ENCODE measurements around the gene CRIM1.
A peak's percentile ranks its signal among the peaks of the same experiment; 100 is the strongest.
"Not testable (repeated sequence)": the region's sequence is repeated elsewhere in the genome, so short reads cannot be mapped to it uniquely, and the experiment has no call there.

The CRIM1 gene

DNA sequence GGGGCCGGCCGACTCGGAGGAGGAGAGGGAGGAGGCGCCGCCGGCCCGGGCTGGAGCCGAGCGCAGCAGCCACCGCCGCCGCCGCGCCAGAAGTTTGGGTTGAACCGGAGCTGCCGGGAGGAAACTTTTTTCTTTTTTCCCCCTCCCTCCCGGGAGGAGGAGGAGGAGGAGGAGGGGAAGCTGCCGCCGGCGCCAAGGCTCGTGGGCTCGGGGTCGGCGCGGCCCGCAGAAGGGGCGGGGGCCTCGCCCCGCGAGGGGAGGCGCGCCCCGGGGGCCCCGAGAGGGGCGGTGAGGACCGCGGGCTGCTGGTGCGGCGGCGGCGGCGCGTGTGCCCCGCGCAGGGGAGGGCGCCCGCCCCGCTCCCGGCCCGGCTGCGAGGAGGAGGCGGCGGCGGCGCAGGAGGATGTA is 316 bp downstream of the CRIM1 start:
- DNase-seq, result no peak

DNA sequence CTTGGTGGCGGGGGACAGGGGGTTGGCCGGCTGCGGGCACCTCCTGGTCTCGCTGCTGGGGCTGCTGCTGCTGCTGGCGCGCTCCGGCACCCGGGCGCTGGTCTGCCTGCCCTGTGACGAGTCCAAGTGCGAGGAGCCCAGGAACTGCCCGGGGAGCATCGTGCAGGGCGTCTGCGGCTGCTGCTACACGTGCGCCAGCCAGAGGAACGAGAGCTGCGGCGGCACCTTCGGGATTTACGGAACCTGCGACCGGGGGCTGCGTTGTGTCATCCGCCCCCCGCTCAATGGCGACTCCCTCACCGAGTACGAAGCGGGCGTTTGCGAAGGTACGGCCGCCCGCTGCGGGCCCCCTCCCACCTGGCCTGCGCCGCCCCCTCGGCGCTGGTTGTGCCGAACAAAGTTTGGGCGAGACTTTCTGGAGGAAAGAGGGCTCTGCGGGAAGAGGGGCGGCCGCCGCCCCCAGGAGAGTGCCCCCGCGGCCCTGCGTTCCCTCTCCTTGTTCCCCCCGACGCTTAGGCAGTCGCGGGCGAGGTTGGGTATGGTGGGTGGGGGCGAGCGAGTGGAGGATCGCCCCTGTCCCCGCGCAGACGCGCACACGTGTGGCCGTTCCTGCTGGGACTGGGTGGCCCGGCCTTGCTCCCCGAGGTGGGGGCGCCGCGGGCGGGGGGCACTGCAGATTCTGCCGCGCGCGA is 866 bp downstream of the CRIM1 start:
- peak; percentile 57 for DNase-seq

DNA sequence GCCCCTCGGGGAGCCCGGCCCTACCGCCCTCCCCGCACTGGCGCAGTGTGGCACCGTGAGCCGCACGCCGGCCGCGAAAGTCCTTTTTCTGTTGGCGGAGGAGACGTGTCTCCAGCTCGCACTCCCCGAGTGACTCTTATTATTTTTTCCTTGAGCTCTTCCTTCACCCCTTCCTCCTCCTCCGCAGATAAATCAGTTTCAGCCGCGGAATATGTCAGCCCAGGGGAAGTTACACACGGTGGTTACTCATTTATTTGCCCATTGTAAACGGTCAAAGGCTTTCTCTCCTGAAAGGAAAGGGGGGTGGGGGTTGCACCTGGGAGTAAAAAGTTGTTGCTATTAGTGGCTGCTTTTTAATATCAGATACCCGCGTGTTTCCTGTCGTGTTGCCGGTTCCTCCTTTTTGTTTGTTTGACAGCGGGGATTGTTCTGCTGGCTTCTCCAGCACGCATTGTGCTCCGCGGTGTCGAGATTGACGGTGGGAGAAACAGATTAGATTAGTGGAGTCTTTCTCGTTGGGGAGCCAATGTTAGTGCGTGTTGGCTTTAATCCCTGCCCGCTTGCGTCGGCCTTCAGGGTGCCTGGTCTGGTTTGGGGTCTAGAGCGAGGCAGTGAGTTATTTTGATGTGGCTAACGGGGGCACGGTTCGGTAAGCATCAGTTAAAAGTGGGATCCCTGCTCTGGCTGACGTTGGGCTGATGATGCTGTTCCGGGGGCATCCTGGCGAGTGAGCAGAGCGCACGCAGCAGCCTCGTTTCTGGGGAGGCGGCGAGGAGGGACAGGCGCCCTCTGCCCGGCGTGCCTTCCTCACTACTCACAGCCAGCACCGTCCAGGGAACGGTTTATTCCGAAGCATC is 1.6 kb downstream of the CRIM1 start:
- peak; percentile 49 for DNase-seq

DNA sequence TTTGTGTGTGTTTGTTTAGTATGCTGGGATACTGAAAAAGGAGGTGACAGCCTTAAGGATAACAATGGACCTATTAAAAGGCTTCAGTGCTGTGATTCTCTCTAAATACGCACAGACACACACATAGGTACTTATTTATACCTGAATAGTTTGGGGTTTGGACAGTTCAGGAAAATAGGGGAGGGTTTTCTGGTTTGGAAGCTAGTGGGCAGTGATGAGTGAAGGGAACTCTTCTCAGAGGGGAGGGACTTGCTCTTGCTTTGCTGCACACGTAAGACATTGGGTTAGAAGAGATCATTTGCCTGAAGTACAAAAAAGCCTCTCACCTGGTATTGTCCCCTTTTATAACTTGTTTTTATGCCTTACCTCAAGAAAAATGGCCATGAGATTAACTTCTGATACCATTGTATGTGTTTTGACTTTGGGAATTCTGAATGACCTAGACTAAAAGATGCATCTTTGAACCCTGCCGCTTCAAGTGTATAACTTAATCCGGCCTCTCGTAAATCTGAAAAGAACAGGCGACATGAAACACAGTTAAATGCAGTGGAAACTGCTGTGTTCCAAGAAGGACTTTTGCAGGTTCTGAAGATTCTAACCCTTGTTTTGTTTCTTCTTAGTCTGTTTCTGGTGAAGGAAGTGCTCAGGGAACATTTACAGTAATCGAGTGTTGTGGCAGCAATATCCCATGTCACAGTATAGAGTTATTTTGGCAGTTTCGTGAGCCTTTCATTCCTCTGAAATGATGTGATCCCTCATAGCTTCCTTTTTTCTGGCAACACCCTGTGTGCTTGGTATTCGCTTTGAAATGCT is 2.5 kb downstream of the CRIM1 start:
- DNase-seq, result peak; percentile 50

DNA sequence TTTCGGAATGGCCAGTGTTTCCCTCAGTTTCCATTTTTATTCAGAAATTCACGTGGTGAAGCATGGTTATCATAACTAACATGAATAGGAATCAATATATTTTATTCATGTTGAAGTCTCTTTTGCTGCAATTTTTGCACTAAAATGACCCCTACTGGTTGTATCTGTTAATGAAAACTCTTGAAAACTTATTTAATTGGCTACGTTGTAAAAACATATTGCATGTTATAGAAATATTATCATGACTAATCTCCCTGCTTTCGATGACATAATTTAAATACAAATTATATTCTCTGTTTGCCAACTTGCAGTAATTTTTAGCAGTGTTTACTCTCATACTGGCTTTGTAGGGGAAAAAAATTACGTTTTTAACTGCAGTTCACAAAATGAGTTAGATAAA is 3.5 kb downstream of the CRIM1 start:
- no peak for DNase-seq

DNA sequence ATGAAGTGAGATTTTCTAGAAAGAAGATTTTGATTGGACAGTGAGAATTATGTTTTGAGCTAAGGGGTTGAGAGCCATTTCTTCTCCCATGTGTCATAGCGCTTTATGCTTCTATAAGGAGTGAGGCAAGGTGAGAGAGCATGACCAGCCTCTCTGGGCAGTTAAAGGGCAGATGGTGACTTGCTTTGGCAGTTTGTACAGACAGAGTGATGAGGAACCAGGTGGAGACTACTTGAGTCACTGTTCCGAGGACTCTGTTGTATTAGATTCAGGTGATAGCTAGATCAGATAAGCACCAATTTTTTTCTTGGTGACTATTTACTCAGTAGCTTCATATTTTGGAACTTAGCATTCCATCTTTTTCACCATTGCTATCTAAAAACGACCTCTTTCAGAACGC is 4.5 kb downstream of the CRIM1 start:
- DNase-seq, result no peak

DNA sequence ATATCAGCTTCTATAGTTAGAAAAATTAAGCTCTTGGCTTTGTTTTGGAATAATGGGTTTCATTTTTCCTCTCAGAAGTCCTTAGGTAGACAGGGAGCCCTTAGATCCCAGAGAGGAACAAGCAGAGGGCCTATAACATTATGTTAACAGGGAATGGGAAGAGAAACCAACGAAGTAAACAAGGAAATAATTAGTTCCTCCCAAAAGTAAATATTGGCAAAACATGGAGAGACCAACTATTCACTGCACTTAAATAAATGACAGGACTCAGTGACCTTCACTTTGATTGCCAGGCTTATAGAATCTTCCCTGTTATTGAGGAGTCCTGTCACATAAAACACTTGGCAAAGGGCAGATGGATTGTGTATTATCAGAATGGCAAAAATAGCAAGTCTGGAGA is 5.3 kb downstream of the CRIM1 start:
- no peak for DNase-seq

DNA sequence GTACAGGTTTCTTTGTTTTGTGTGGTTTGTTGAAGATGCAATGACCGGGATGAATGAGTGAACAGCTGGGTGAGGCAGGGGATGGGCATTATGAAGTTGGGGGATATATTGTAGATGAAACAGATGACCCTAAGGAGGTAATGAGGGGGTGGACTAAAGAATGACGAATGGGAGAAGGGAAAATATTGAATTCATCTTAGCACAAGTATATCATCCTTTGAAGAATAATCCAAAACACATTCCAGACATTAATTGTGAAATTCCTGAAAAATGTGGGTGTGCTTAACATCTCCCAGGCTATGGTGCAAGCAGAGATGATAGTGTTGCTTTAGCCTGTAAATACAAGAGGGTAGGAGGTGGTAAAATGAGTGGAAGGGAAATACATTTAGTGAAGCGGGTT is 5.8 kb downstream of the CRIM1 start:
- DNase-seq, result no peak

DNA sequence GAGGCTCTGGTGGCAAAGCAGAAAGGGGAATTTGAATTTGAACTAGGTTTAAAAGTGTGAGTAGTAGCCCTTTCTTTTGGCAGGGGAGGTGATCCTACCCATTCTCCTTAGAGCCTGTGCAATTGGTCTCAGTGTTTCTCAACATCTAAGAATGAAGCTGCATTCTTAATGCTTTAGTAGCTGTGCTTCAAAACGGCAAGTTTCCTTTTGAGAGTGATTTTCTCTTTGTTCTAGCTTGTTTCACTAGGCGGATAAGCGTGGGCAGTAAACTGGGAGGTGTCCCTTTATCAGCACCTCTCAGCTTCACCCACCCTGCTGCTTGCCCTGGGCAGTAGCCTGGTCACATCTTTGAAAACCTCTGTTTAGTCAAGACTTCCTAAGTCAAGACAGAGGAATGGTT is 6.7 kb downstream of the CRIM1 start:
- no peak for DNase-seq

DNA sequence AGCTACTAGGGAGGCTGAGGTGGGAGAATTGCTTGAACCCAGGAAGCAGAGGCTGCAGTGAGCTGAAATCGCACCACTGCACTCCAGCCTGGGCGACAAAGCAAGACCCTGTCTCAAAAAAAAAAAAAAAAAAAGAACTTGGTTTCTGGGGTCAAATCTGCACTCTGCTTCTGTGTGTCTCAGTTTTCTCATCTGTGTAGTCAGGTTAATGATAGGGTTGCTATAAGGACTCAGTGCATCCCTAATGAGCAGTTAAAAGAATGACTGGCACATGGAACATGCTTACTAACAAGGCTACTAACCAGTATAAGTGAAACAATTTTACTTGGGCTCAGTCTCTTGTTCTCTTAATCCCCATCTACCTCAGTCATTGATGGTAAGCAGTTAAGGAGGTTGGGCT is 7.5 kb downstream of the CRIM1 start:
- not testable (repeated sequence) for DNase-seq

DNA sequence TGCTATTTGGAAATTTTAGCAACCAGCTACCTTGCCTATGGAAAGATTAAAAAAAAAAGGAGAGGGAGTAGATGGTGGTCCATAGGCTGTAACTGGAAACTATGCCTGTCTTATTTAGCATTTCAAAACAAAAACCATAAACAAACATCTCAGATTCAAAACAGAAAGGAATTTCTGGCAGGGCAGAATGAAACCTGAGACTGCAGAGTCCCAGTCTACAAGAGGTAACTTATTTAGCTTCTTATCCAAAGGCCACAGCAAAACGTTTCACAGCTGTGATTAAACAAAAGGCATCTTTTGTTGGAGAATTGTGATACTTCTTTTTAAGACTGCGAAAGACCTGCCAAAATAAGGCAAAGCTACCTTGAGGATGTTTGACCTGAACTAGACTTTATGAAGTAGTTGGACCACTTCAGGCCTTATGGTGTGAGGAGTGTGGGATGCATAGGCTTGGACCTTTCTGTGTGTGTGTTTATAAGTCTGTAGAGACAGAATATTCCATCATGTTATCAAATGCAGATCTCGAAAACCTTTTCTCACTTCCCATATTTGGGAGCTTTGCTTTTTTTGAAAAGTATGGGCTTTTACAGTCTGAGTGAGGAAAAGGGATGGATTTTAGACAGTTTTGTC is 11.0 kb downstream of the CRIM1 start:
- DNase-seq, result no peak

DNA sequence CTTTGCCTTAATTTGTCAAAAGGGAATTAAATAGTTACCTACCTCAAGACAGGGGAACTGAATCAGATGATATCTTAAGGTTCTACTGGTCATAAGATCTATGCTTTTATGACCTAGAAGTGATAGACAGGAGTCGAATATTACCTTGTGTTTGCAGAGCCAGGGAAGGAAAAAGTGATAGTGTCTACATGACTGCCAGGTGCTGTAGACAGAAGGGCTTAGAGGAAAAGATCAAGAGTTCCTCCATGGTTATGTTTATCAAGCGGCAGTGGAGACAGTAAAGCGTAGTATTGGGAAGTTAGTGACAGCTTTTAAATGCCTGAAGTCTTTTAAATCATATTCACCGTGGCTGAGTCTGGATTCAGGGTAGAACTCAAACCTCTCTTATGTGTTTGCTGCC is 11.9 kb downstream of the CRIM1 start:
- DNase-seq, result no peak

DNA sequence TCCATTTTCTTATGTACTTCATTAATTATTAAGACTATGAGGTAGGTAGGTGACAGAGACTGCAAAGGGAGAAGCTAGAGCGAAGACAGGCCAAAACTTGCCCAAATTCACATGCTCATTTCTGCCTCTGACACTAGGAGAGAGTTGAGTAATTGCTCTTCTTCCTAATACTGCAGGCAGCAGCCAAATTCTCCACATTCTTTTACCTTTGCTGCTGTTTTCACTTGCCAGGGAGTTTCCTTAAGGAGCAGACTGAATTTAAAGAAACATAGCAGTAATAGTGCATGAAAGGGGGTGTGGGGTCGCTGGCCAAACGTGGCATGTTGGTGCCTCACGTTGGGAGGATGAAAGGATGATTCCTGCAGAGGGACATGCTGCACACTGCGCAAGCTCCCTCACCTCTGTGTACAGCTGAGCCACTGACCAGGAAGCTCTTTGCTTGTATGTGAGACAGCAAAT is 12.3 kb downstream of the CRIM1 start:
- DNase-seq, result no peak

DNA sequence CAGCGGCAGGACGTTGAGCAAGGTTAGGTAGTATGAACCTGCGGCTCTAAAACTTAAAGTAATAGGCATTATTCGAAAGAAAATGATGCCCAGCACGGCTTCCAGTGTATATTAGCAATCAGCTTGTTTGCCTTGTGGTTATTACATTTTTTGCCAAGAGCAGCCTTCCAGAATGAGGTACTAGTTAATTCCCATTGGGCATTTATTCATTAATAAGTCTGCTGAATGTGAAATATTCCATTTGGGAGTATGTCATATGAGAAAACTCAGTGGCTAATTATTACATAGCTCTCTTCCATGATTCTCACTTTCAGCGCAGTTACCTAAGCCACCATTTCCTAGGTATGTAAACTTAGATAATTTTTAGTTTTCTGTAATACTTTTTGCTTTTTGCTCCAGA is 12.9 kb downstream of the CRIM1 start:
- no peak for DNase-seq

DNA sequence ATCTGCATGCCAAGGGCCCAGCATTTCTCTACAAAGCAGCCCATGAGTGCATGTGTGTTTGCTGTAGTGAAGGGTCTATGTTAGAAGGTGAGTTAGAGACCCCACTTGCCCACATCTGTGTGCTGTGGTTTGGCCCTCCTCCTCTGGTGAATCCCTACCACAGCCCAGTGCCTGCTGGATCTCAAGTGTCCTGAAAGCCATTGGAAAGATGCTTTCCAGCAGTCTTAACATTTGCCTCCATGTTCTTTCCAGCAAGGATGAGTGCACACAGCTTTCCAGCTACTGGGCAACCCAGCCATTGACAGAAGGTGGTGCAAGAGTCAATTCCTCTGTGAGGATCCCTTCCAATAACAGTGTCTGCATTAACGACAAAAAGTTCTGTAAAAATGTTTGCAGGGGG is 13.6 kb downstream of the CRIM1 start:
- DNase-seq, result no peak

DNA sequence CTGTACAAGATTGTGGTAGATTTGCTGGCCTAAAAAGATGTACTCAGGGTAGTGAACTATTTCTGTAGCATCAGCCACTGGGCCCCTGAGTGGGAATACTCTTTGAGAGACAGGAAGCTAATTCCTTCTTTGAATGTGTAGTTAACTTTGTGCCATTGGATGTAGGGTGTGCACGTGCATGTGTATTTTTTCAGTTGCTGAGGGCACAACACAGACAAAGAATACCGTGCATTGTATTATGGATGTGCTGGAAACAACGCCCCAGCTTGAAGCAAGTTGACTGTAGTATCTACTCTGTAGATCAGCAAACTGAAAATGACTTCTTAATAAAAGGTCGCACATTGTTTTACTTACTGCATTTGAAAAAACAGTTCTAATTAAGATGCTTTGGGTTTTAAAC is 14.1 kb downstream of the CRIM1 start:
- no peak for DNase-seq

DNA sequence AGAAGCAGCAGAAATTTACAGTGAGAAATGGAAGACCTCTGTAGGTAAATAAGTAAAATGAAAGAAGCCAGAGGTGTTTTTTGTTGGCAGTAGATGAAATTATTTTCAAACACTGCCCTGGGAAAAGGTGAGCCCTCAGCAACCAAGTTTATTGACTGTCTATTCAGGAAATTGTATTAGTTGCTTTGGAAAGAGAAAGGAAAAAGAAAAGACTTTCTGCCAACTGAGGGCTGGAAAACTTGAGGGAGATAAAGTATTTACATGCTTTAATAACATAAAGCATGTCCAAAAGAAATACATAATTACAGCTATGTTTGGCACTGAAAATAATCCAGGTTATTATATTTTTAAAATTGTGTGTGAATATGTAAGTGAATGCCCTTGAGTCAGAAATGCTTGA is 14.7 kb downstream of the CRIM1 start:
- DNase-seq, result no peak

DNA sequence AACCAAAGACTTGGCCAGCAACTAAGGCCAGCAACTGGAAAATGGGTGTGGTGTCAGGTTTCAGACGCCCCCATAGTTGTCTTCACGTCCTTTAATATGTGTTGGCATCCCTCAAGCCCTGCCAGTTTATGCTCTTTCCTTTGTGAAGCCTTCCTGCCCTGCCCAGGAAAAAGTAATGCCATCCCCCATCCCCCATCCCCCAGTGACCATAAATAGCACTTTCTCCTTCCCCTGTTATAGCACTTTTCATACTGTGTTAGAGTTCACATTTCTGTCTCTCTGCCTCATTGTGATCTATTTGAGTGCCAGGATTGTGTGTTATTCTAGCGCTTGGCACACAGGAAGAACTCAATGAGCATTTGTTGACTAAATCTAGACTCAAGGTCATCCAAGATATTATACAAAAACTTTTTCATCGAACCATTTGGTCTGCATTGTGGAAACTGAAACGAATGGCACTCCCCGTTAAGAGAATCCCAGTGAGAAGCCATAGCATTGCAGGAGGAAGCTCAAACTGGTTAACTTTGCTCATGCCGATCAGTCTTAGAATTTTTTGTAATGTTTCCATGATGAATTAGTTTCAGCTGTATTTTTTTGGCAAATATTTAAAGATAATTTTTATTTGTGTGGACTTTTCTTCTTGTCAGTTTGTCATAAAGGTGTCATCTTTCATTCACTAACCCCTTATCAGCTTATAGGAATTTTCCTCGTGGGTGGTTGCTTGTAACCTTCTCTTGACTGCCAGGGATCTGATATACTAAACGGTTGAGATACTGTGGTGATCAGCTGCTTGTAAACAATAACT is 15.7 kb downstream of the CRIM1 start:
- DNase-seq, result no peak

DNA sequence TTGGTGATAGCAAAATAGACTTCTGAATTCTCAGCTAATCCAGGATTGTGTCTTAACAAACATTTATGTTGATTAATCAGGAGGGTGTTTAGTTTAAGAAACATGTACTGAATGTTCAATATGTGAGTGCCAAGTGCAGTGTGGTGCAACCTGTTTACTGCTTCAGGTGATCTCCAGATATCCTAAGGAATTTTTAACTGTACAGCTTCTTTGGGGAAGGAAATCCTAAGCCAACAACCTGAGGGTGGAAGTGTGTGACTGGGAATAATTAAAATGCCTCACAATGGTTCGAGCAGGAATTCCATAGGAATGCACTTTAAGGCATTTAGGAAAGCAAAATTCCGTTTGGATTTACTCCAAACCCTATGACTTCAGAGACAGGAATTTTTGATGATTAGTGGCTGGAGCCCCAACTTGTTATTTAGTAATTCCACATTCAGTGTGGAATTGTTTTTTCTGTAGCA is 16.4 kb downstream of the CRIM1 start:
- no peak for DNase-seq

DNA sequence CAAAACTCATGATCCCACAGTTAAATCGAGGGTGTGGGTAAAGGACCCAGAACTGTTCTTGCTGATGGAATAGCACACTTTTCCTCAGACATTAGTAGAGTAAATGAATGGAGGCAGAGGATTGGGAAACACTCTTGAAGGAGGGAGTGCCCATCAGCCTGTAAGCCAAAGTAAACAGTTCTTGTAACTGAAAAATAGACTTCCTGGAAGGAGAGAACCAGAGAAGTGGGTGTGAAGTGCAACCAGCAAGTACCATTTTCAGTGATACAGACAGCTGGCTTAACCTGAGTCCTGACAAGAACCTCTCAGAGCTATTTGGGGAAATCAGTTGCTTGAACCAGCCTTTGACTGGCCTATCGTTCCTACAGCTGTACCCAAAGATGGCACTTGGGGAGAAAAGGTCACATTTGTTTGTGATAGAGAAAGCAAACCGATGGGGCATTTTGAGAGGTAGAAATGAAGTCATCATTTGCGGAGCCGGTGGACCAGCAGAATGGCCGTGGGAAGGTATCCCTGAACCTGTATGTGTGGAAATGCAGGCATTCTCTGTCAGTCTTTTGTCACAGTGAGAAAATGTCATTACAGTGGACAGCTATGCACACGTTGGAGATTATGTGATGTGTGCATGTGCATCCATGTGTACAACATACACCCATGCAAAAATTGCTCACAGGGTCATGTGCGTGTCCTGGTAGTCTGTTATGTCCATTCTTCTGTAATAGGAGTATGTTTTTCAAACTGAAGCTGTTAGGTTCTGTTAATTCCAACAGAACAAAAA is 17.8 kb downstream of the CRIM1 start:
- DNase-seq, result no peak

DNA sequence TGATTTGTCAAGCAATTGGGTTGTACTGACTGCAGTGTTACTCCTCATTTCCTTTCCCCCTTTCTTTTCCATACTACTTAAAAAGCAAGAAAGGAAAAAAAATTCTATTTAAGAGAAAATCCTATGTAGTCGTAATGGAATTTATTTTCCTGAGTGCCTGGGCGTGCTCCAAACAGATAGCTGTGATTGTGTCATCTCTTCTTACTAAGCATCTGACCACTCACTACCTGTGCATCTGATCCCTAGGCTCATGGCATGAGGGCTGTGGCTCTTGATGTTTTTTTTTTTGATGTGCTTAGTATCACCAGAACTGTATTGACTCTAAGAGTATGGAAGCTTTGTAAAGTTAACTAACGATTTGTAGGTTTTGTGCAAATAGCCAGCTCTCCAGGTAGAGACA is 19.0 kb downstream of the CRIM1 start:
- no peak for DNase-seq
